Tibial nerve (tissue), 4 donors: ENCODE measurements around the gene TCAP.

Experiments
- EP300 ChIP-seq, 2 donors: sonication (generic); formaldehyde crosslinking; IDR thresholded peaks; one replicate each; pipeline ENCODE4 v1.6.1; 2017; ENCODE audit warnings: antibody characterized with exemption in 2 of 2, mild to moderate bottlenecking in 1 of 2
- TF ChIP-seq, protein P1 (sequence below), 5 experiments: fragments of 200-600 bp in 3 of 5; fragments of 450-650 bp in 2 of 5; sonication (generic) in 3 of 5; IDR thresholded peaks; one replicate each; pipeline ENCODE4 v1.5.1; 2016 to 2019; ENCODE audit warnings: antibody characterized with exemption in 5 of 5, mild to moderate bottlenecking in 3 of 5, moderate library complexity in 2 of 5

DNA sequence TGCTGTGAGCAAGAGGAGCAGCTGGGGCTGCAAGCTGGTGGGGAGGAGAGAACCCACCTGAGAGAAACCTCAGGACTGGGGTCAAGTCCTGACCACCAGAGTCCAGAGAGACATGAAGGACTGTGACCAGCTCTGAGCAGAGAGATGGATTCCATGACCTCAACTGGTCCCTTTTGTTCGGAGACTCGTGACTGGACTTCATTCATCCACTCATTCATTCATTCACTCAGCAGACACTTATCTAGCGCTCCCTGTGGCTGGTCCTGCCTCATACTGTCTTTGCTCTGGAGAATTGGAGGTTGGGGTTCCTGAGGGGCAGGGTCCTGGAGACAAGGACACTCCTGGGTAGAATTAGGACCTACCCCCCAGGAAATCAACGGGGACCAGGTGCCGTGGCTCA is 38.8 kb downstream of the TCAP start:
- TF ChIP-seq, protein P1, sequence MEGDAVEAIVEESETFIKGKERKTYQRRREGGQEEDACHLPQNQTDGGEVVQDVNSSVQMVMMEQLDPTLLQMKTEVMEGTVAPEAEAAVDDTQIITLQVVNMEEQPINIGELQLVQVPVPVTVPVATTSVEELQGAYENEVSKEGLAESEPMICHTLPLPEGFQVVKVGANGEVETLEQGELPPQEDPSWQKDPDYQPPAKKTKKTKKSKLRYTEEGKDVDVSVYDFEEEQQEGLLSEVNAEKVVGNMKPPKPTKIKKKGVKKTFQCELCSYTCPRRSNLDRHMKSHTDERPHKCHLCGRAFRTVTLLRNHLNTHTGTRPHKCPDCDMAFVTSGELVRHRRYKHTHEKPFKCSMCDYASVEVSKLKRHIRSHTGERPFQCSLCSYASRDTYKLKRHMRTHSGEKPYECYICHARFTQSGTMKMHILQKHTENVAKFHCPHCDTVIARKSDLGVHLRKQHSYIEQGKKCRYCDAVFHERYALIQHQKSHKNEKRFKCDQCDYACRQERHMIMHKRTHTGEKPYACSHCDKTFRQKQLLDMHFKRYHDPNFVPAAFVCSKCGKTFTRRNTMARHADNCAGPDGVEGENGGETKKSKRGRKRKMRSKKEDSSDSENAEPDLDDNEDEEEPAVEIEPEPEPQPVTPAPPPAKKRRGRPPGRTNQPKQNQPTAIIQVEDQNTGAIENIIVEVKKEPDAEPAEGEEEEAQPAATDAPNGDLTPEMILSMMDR (IDR thresholded peaks at IDR 0.05) = no peak
- no peak for TF ChIP-seq EP300 (IDR thresholded peaks at IDR 0.05)
